HG03196 (cell line): ENCODE results near the gene KRT16.
"Not testable (repeated sequence)": the region's sequence is repeated elsewhere in the genome, so short reads cannot be mapped to it uniquely, and the experiment has no call there.

Experiments
- ATAC-seq: cut with Tn5 transposase; IDR thresholded peaks from one replicate; pipeline ENCODE4 v1.9.1; 2021; ENCODE audit not compliant: unreplicated experiment

The KRT16 gene

DNA sequence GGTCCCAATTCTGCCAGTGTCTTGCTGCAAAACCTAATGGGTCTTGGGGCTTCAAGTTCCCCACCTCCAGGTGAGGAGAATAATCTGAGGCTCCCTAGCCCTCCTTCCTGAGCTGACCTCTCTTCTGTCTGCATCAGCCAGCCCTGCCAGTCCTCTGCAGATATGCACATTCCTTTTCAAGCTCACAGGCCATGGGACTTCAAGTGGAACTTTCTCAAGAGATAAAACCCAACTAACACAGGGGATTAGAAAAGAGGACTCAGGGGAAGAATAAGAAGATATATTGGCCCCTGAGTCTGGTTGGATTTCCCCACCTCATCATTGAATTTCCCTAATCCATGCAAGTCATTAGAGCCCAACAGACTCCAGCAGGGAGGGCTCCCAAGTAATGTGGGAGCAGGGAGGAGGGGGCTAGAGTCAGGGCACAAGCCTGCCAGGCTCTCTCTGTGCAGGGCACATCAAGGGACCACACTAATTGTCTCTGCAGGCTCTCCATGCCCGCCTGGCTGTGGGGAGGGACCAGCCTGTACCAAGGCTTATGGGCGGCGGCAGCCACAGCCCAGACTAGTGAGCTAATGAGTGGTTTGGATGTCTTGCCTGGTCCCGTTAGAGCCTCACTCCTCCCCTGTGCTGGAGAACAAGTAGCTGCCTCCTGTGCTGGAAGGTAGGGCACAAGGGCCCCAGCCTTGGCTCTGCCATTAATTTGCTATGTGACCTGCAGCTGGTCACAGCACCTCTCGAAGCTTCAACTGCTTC is 27.1 kb downstream of the KRT16 start:
- ATAC-seq = no peak

DNA sequence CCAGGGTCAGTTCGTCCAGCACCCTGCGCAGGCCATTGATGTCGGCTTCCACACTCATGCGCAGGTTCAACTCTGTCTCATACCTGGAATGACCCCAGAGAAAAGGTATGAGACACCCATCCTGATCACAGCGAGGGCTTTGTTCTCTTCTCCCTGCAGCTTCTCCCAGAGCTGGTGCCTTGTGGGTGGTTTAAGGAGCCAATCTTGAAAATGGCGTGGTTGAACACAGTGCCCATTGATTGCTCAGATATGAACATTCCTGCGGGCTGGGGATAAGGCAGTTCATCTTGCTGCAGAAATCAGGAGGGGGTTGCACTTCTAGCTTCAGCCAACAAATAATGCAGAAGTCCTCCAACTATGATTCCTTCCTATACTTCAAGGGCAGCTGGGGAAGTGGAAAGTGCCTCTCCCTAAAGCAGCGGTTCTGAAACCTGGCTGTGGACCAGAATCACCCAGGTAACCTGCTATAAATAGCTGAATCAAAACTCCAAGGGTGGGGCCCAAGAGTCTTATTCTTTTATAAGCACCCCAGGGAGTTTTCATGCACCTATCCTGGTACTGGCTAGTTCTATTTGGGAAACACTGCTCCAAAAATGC is 28.1 kb downstream of the KRT16 start:
- not testable (repeated sequence) for ATAC-seq

GRCh38 chr17:41583137-41584127 is 29.1 kb downstream of the KRT16 start:
- no peak for ATAC-seq

DNA sequence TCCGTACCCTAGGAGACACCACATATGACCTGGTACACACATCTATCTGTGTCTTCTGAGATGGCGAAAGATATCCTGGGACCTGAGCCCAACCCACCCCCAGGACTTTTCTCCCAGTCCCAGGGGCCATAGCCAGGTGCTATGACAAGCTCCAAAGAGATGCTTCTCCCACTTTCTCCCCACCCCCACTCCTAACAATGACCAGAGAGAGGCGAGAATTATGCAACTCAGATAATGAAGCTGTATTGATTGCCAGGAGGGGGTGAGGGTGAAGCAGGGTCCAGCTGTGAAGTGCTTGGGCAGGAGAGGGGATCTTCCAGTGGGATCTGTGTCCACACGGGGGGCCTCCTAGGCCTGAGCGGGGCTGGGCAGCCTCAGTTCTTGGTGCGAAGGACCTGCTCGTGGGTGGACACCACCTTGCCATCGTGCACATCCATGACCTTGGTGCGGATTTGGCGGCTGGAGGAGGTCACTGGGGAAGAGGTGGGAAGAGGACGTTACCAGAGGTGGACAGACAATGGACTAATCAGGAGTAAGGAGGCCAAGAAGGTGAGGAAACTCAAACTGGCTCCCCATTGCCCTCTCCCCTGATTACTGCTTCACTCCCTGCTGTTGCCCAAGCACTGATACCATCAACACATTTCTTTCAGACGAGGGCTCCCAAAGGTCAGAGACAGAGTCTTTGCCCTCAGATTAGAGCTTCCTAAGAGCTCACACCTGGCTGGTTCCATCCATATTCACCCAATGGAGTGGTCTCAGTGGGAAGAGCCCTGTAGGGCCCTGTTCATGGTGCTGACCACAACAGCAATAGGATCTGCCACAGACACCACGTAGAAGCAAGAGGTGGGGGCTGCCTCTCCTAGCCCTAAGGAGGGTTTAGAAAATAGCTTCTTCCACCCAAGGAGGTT is 30.3 kb downstream of the KRT16 start:
- not testable (repeated sequence) for ATAC-seq

- no peak for ATAC-seq
Measured at GRCh38 chr17:41581366-41582060, 31.1 kb downstream of the KRT16 start.

GRCh38 chr17:41580687-41581365 is 31.7 kb downstream of the KRT16 start:
- ATAC-seq = no peak

- ATAC-seq = no peak
Measured at GRCh38 chr17:41580244-41580575, 32.4 kb downstream of the KRT16 start.

- no peak for ATAC-seq
Measured at GRCh38 chr17:41579484-41580243, 32.9 kb downstream of the KRT16 start.

- ATAC-seq = no peak
Measured at GRCh38 chr17:41578971-41579370, 33.6 kb downstream of the KRT16 start.

DNA sequence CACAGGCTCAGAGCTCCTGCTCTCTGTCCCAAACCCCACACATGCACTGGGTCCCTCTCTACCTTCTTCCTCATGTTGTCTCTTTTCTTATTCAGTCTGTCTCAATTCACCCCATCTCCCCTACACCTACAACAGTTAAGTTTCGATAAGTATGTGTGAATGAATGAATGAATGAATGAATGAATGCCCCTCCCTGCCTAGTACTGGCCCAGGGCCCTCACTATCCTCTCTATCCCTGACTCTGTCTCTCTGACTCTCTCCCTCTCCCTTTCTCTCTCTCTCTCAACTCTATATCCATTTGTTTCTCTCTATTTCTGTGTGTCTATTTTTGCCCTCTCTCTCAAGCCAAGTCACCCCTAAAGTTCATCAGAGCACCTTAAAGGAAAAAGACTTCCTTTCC is 34.0 kb downstream of the KRT16 start:
- no peak for ATAC-seq

DNA sequence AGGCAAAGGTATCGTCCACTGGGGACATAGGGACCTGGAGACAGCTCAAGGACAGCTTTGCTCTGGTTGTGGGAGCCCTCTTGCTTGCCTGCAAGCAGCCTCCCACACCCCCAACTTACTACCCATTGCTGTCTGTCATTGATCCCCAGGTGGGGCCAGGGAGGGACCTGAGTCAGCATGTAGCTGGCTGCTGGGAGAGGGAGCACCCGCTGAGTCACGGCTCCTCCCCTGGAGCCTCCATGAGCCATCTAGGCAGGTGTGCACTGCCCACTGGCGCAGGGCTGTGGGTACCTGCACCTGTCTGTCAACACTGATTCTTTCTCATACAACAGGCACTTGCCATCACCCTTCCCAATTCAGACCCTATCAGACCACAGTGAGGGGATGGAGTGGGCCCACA is 35.8 kb downstream of the KRT16 start:
- not testable (repeated sequence) for ATAC-seq

DNA sequence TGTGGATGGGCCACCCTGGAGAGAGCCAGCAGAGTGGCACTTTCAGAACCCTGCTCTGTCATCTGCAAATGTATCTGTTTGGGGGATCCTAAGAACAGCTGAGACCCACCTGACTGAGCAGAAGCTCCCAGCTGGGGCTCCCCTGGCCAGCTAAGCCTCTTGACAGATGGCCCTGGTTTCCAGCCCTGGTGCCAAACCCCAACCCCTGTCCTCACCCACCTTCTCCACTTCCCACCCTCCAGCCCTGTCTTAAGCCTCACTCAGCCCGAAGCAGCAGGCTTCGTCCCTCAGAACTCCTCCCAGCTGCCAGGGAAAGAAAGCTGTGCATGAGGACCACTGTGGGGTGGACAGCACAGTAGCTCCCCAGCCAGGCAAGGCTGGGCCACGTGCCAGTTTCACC is 37.2 kb downstream of the KRT16 start:
- ATAC-seq = no peak

DNA sequence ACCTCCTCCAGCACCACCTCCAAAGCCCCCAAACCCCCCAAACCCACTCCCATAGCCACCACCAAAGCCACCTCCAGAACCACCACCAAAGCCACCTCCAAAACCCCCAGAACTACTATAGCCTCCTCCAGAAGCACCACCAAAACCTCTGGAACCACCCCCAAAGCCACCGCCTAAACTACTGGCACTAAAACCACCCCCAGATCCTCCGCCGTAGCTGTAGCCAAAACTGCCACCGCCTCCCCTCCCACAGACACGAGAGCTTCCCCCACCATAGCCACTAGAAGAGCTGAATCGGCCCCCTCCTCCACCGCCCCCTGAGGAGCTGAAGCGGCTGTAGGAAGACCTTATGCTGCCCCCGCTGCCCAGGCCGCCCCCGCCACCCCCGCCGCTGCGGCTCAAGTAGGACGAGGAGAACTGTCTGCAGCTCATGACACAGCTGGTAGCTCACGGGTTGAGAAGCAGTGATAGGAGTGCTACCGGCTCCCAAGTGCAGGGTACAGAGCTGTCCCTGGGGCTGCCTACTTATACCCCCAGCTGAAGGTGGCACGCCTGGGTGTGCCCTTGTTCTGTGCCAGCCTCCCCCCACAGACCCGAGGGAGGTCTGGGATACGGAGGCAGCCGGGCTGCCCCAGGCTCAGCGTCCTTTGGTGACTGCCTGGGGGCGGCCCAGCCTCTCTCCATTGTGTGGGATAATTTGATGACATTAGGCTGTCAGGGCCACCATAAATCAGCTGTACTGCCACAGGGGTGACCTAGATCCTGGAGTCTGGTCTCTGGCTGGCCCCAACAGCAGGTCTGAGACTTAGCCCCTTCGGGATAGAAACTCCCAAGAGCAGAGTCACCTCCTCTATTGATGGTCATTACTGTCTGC is 40.8 kb downstream of the KRT16 start, which contains the start of gene KRT9:
Gene KRT9, minus strand, starts transcription at position 499 of the 874 bp plus-strand sequence. Its CDS starts 67 bp downstream, at position 432.
- no peak for ATAC-seq

GRCh38 chr17:41567317-41567716 is 45.2 kb downstream of the KRT16 start:
- ATAC-seq = no peak

- no peak for ATAC-seq
Measured at GRCh38 chr17:41565338-41565737, 47.2 kb downstream of the KRT16 start.

DNA sequence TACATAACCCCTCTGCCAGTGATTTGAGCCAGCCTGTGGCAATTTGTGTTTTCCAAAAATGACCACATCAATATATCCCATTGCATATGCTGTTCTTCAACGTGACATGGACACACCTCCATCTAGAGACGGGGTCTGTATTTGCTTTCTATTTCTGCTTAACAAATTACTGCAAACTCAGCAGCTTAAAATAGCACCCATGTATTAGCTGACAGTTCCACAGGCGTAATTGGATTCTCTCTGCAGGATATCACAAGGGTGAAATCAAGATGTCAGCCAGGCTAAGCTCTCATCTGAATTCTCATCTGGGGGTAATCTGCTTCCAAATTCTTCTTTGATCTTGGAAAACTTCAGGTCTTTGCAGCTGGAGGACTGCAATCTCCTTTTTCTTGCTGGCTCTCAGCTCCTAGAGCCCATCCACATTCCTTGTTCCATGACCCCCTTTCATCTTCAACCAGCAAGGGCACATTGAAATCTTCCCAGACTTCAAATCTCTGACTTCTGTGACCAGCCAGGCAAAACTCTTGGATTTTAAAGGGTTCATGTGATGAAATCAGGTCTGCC is 48.9 kb downstream of the KRT16 start:
- no peak for ATAC-seq

DNA sequence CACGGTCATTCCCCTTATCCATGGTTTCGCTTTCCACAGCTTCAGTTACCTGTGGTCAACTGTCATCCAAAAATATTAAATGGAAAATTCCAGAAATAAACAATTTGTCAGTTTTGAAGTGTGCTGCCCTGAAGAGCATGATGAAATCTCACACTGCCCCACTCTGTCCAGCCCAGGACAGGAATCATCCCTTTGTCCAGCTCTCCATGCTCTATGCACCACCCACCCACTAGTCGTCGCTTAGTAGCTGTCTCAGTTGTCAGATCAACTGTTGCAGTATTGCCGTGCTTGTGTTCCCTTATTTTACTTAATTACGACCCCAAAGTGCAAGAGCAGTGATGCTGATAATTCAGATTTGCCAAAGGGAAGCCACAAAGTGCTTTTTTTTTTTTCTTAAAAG is 51.0 kb downstream of the KRT16 start:
- no peak for ATAC-seq
